Fibroblast of peridontal ligament (primary cell): ENCODE measurements around the gene SDHA.
"Not testable (repeated sequence)": the region's sequence is repeated elsewhere in the genome, so short reads cannot be mapped to it uniquely, and the experiment has no call there.

ENCODE experiments used
- DNase-seq: peaks from one replicate; pipeline ENCODE4 v3.0.0-alpha.2; 2010; ENCODE audit errors: extremely low read depth

SDHA gene

GRCh38 chr5:257148-257547 is 39.0 kb downstream of the SDHA start:
- DNase-seq: no peak

DNA sequence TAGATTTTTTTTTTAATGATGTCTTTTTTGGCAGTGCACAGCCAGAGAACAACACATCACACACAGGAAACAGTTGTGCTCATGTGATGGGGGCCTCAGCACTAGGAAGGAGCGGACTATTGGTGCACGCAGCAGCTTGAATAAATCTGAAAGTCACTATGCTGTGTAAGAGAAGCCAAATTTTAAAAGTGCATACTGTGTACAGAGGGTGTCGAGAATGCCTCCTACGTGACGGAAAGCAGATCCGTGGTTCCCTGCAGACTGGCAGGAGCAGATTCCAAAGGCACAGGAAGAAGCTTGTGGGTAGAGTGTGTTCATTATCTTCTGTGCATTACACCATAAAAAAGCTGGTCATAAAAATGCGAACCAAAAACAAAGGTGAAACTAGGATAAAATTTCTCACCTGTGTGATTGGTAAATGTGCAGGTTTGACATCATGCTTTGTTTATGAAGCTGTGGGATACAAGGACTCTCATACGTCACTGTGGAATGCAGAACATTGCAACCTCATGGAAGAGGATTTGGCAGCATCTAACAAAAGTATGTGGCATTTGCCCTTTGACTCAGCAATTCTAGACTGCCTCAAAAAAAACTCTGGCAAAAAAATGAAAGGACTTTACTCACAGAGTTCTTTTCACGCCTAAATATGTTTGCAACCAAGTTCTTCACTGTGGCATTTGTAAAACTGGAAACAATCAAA is 45.3 kb downstream of the SDHA start:
- DNase-seq: peak; percentile 98

GRCh38 chr5:264338-264737 is 46.2 kb downstream of the SDHA start:
- DNase-seq: no peak

- DNase-seq: peak; percentile 91
Observed at GRCh38 chr5:266311-267026, 48.3 kb downstream of the SDHA start.

DNA sequence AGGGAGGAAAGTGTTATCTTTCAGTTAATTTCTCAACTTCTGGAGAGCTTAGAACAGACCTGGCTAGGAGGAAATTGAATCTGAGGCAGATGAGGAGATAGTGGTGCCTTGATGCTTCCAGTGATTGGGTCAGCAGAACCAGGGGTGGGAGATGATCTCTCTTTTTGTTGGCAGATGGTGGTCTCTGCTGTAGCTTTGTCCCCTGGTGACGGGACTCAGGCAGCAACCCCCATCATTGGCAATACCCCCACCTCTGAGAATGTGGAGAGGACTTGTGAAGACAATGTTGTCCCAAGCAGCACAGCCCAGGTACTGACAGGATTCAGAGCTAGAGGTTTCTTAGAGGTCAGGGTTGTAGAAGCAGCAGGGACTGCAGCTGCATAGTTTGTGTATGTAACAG is 49.6 kb downstream of the SDHA start:
- DNase-seq: no peak

DNA sequence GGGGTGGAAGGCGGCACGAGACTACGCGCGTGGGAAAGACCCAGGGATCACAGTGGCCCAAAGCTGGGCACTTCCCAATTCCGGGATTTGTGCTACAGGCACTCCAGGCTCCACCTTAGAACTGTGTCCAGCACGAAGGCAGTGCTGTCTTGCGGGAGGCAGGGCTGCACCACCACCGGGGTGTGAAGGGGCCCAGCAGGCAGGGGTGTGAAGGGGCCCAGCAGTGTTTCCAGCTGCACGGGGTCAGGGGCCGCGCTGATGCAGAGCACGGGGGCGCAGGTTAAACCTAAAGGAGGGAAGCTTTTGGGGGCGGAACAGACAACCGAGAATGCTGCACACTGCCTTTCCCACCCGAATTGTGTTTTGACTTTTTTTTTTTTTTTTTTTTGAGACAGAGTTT is 52.2 kb downstream of the SDHA start:
- no peak for DNase-seq

GRCh38 chr5:271828-272167 is 53.7 kb downstream of the SDHA start:
- DNase-seq: not testable (repeated sequence)

DNA sequence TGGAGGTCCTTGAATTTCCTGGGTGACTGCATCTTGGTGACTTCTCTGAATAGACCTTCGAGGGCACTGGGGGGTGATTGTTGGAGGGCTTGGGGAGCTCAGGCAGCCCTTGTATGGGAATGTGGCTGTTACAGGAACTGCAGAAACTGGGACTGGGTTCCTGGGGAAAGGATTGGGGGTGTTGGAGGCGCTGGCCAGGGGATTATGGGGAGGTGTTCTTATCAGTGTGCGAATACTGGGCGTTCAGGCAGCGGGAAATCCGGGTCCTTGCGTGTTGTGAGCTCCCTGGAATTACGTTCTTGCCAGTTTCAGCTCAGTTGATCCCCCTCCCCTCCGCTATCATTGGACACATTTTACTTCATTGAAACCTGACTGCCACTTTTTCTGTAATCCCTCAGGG is 55.0 kb downstream of the SDHA start:
- DNase-seq: not testable (repeated sequence)

DNA sequence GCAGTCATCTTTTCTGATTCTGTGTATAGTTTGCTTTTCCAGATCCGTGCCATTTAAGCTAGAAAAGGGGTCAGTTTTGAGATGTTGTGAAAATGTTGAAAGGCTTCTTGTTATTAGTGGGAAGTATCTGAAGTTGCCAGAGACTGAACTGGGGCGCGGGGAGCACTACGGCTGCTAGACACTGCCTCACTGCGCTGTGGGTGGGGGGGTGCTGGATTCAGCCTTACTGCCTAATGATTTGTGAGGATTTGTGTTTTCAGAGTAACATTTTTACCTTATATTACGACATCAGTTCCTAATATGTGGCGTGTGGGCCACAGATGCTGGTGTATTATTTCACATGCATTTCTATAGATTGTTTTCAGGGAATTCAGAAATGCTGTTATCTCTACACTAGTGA is 55.4 kb downstream of the SDHA start:
- DNase-seq: not testable (repeated sequence)

GRCh38 chr5:274346-274745 is 56.2 kb downstream of the SDHA start:
- DNase-seq: not testable (repeated sequence)

DNA sequence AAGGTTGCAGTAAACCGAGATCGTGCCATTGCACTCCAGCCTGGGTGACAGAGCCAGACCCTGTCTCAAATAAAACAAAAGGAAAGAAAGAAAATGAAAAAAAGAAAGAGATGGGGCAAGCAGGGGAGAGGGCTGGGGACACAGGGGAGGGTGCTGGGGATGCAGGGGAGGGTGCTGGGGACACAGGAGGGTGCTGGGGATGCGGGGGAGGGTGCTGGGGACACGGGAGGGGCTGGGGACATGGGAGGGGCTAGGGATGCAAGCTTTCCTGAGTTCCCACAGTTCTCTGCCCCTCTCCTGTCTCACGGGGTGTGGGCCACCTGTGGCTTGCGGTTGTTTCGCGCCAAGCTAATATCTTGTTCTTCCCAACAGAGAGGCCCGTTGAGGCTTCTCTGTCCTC is 60.5 kb downstream of the SDHA start:
- no peak for DNase-seq

- not testable (repeated sequence) for DNase-seq
Observed at GRCh38 chr5:279051-279665, 61.0 kb downstream of the SDHA start.

- DNase-seq: no peak
Observed at GRCh38 chr5:285991-286557, 68.0 kb downstream of the SDHA start.

GRCh38 chr5:290200-290599 is 72.1 kb downstream of the SDHA start:
- DNase-seq: not testable (repeated sequence)

DNA sequence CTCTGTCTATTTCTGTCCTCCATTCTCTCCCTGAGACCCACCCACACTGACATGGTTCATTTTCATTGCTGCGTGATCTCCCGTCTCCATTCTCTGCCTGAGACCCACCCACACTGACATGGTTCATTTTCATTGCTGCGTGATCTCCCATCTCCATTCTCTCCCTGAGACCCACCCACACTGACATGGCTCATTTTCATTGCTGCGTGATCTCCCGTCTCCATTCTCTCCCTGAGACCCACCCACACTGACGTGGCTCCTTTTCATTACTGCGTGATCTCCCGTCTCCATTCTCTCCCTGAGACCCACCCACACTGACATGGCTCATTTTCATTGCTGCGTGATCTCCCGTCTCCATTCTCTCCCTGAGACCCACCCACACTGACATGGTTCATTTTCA is 73.2 kb downstream of the SDHA start:
- not testable (repeated sequence) for DNase-seq

- not testable (repeated sequence) for DNase-seq
Observed at GRCh38 chr5:294788-295187, 76.7 kb downstream of the SDHA start.

DNA sequence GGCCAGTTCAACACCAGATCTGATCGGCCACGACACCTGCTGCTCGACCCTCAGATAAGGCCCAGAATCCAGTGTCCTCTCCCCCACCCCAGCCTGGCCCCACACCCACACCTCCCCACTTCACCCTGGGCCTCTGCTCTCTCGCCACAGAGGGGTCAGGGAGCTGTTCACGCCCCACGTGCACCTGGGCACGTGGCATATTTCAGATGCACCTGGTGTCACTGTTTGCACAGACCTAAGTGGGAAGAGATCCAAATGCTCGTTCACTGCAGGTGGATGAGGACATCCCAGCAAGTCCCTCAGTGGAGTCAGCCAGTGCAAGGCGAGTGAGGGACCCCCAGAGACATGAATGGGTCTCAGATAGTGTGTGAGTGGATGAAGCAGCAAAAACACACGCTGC is 78.1 kb downstream of the SDHA start:
- DNase-seq: not testable (repeated sequence)

GRCh38 chr5:296954-297353 is 78.8 kb downstream of the SDHA start:
- peak; percentile 92 for DNase-seq

GRCh38 chr5:297448-297847 is 79.3 kb downstream of the SDHA start:
- not testable (repeated sequence) for DNase-seq

GRCh38 chr5:297991-298736 is 80.0 kb downstream of the SDHA start:
- DNase-seq: not testable (repeated sequence)

GRCh38 chr5:298737-299125 is 80.6 kb downstream of the SDHA start:
- no peak for DNase-seq

DNA sequence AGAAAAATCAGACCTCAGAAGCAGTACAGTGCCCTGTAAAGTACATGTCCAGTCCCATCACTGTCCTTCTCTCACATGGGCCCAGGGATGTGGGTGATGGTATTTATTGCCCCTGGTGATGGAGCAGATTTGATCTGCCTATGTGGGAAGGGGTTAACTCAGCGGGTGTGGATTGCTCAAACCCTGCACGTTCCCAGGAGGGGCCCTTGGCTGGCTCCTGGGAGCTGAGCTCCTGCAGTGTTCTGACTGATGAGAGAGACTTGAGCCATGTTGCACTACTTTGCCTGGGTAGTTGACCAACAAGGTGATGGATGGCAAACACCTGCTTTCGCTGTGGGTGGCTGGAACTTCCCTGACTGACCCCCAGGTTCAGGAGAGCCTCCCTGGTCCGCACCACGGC is 81.8 kb downstream of the SDHA start:
- not testable (repeated sequence) for DNase-seq
